PC-3 (cell line): ENCODE data around the gene DAP3.

Experiments
- EZH2 ChIP-seq: fragments of 300-600 bp; sonication (generic); IDR thresholded peaks from one replicate; pipeline ENCODE4 v1.6.1; 2017; ENCODE audit warnings: antibody characterized with exemption, mild to moderate bottlenecking, low read length; ENCODE audit not compliant: unreplicated experiment
- EZH2phosphoT487 ChIP-seq: fragments of 300-600 bp; sonication (generic); IDR thresholded peaks from 2 replicates; pipeline ENCODE4 v1.6.1; 2018; ENCODE audit warnings: mild to moderate bottlenecking, antibody characterized with exemption, low read length, borderline replicate concordance
- TF ChIP-seq, protein P1 (sequence below): fragments of 300-600 bp; sonication (generic); conservative IDR thresholded peaks from 2 replicates; pipeline ENCODE4 v1.5.1; 2017; ENCODE audit warnings: antibody characterized with exemption, low read depth, mild to moderate bottlenecking, low read length

DNA sequence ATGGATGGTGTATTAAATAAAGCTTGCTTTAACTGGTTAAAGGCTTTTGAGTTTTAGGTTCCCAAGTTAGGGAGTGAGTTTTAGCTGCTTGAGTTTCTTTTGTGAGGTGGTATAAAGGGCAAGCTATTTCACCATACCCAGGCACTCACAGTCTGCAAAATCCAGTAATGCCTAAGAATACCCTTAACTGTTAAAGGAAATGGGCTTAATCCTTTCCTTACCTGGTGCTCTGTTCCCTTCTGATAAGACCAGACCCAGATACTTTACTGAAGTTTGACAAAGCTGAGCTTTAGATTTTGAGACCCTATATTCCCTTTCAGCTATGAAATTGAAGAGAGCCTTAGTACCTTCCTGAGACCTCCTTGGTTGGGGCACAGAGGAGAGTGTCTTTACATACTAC is 48.5 kb upstream of the DAP3 start:
- TF ChIP-seq, protein P1, sequence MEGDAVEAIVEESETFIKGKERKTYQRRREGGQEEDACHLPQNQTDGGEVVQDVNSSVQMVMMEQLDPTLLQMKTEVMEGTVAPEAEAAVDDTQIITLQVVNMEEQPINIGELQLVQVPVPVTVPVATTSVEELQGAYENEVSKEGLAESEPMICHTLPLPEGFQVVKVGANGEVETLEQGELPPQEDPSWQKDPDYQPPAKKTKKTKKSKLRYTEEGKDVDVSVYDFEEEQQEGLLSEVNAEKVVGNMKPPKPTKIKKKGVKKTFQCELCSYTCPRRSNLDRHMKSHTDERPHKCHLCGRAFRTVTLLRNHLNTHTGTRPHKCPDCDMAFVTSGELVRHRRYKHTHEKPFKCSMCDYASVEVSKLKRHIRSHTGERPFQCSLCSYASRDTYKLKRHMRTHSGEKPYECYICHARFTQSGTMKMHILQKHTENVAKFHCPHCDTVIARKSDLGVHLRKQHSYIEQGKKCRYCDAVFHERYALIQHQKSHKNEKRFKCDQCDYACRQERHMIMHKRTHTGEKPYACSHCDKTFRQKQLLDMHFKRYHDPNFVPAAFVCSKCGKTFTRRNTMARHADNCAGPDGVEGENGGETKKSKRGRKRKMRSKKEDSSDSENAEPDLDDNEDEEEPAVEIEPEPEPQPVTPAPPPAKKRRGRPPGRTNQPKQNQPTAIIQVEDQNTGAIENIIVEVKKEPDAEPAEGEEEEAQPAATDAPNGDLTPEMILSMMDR: no peak
- TF ChIP-seq EZH2phosphoT487 (no peak), EZH2 (no peak)
